Astrocyte (in vitro differentiated cells and primary cell): ENCODE results near the gene KLHL33. TPM values are rescaled to one million over a fixed set of nuclear protein-coding genes. Genes with fewer than 3 reads are reported as not detected.

Experiments used
- DNase-seq: peaks from one replicate; pipeline ENCODE4 v3.0.0-alpha.2; 2010; ENCODE audit warnings: low read depth
- FAIRE-seq: peaks from 2 replicates; lab custom pipeline; 2011; peaks lifted over from hg19 to GRCh38; lab: Jason Lieb, UNC
- H2AFZ ChIP-seq: 2 replicates; pipeline ENCODE4 v1.6.0; 2012; ENCODE audit warnings: low read depth, low read length, inconsistent platforms
- H3K27ac ChIP-seq: 2 replicates; pipeline ENCODE4 v1.5.1; 2011; ENCODE audit warnings: low read depth, low read length, inconsistent platforms
- H3K27me3 ChIP-seq: 2 replicates; pipeline ENCODE4 v1.6.0; 2011; ENCODE audit warnings: low read length, inconsistent platforms; ENCODE audit not compliant: insufficient read depth
- H3K36me3 ChIP-seq: 2 replicates; pipeline ENCODE4 v1.5.1; 2011; ENCODE audit warnings: low read length, inconsistent platforms; ENCODE audit not compliant: insufficient read depth
- H3K4me1 ChIP-seq: 2 replicates; pipeline ENCODE4 v1.5.1; 2011; ENCODE audit warnings: low read length, inconsistent platforms; ENCODE audit not compliant: insufficient read depth
- H3K4me2 ChIP-seq: 2 replicates; pipeline ENCODE4 v1.6.0; 2012; ENCODE audit warnings: low read length, inconsistent platforms
- H3K4me3 ChIP-seq: 2 replicates; pipeline ENCODE4 v1.5.1; 2011; ENCODE audit warnings: low read depth, mild to moderate bottlenecking, low read length, inconsistent platforms; ENCODE audit not compliant: insufficient read depth
- H3K79me2 ChIP-seq: 2 replicates; pipeline ENCODE4 v1.6.0; 2012; ENCODE audit warnings: mild to moderate bottlenecking, low read length, inconsistent platforms; ENCODE audit not compliant: insufficient read depth
- H3K9ac ChIP-seq: 2 replicates; pipeline ENCODE4 v1.6.0; 2012; ENCODE audit warnings: mild to moderate bottlenecking, low read length, inconsistent platforms
- H3K9me3 ChIP-seq: 2 replicates; pipeline ENCODE4 v1.5.1; 2012; ENCODE audit warnings: low read depth, mild to moderate bottlenecking, low read length, inconsistent platforms; ENCODE audit not compliant: insufficient read depth
- H4K20me1 ChIP-seq: 2 replicates; pipeline ENCODE4 v1.6.0; 2012; ENCODE audit warnings: low read length, inconsistent platforms; ENCODE audit not compliant: insufficient read depth
- H3K27ac Mint-ChIP-seq: one replicate; pipeline ENCODE4 v1.8.0; 2021; ENCODE audit warnings: mild to moderate bottlenecking, mixed read lengths; ENCODE audit not compliant: unreplicated experiment
- H3K27me3 Mint-ChIP-seq: one replicate; pipeline ENCODE4 v1.8.0; 2021; ENCODE audit warnings: low read depth, mixed read lengths; ENCODE audit not compliant: unreplicated experiment
- H3K36me3 Mint-ChIP-seq: one replicate; pipeline ENCODE4 v1.8.0; 2021; ENCODE audit warnings: low read depth, mixed read lengths; ENCODE audit not compliant: unreplicated experiment
- H3K4me1 Mint-ChIP-seq: one replicate; pipeline ENCODE4 v1.8.0; 2021; ENCODE audit warnings: low read depth, mixed read lengths; ENCODE audit not compliant: unreplicated experiment
- H3K4me3 Mint-ChIP-seq: one replicate; pipeline ENCODE4 v1.8.0; 2021; ENCODE audit warnings: mild to moderate bottlenecking, moderate library complexity, mixed read lengths; ENCODE audit not compliant: unreplicated experiment
- H3K9me3 Mint-ChIP-seq: one replicate; pipeline ENCODE4 v1.8.0; 2021; ENCODE audit warnings: mild to moderate bottlenecking, mixed read lengths; ENCODE audit not compliant: unreplicated experiment
- CTCF ChIP-seq: IDR thresholded peaks from 2 replicates; pipeline ENCODE4 v1.5.1; 2011; ENCODE audit warnings: low read depth, mild to moderate bottlenecking, inconsistent platforms, low read length, moderate library complexity; ENCODE audit not compliant: insufficient read depth
- EZH2 ChIP-seq: IDR thresholded peaks from 2 replicates; pipeline ENCODE4 v1.6.1; 2012; ENCODE audit warnings: mild to moderate bottlenecking, low read length, inconsistent platforms; ENCODE audit not compliant: insufficient read depth
- total RNA-seq: library from RNA; stranded (reverse); gene quantifications from 2 replicates; pipeline ENCODE4 v1.2.1, GENCODE V29; 2021

Gene KLHL33
- total RNA-seq, 1 donor from 2014 or later = 0.07 TPM

- FAIRE-seq (no peak), DNase-seq (no peak)
- Histone ChIP-seq H3K27ac (no peak overlapping the region), H2AFZ (no peak overlapping the region), H3K4me2 (no peak overlapping the region), H3K9me3 (no peaks in the 10 kb centered on the region), H3K27me3 (no peaks in the 10 kb centered on the region), H3K4me1 (peaks cover 17% of the 10 kb centered on the region), H3K79me2 (peaks cover 66% of the 10 kb centered on the region), H3K9ac (no peak overlapping the region), H3K4me3 (no peak overlapping the region), H3K36me3 (peaks cover 19% of the 10 kb centered on the region), H4K20me1 (peaks cover 31% of the 10 kb centered on the region)
- Mint-ChIP-seq H3K36me3 (peaks cover 4% of the 10 kb centered on the region), H3K9me3 (peaks cover 1% of the 10 kb centered on the region), H3K4me1 (peaks cover 19% of the 10 kb centered on the region), H3K27me3 (no peaks in the 10 kb centered on the region), H3K27ac (no peak overlapping the region), H3K4me3 (no peak overlapping the region)
- TF ChIP-seq EZH2 (no peak), CTCF (no peak)
Measured at GRCh38 chr14:20458031-20458789, 22.2 kb upstream of the KLHL33 start.

- Histone ChIP-seq H2AFZ (no peak overlapping the region), H3K27me3 (no peaks in the 10 kb centered on the region), H3K9ac (peak overlapping the region; percentile 87), H3K27ac (no peak overlapping the region), H4K20me1 (peaks cover 31% of the 10 kb centered on the region), H3K4me3 (no peak overlapping the region), H3K9me3 (no peaks in the 10 kb centered on the region), H3K4me1 (peaks cover 15% of the 10 kb centered on the region), H3K4me2 (peak overlapping the region; percentile 88), H3K36me3 (peaks cover 23% of the 10 kb centered on the region), H3K79me2 (peaks cover 71% of the 10 kb centered on the region)
- H3K27ac Mint-ChIP-seq = peak overlapping the region; percentile 42
- H3K4me3 Mint-ChIP-seq = no peak overlapping the region
- peaks cover 1% of the 10 kb centered on the region for H3K9me3 Mint-ChIP-seq
- peaks cover 19% of the 10 kb centered on the region for H3K4me1 Mint-ChIP-seq
- TF ChIP-seq CTCF (no peak), EZH2 (no peak)
- FAIRE-seq (no peak), DNase-seq (no peak)
- peaks cover 6% of the 10 kb centered on the region for H3K36me3 Mint-ChIP-seq
- H3K27me3 Mint-ChIP-seq = no peaks in the 10 kb centered on the region
Measured at GRCh38 chr14:20456971-20457370, 21.0 kb upstream of the KLHL33 start.
